Ovary (tissue), 3 donors: ENCODE measurements around the gene SIX1.

Experiments
- EP300 ChIP-seq: sonication (generic); formaldehyde crosslinking; IDR thresholded peaks from one replicate; pipeline ENCODE4 v1.6.1; 2017; ENCODE audit warnings: antibody characterized with exemption
- TF ChIP-seq, protein P1 (sequence below), 3 donors: fragments of 450-650 bp in 2 of 3; fragments of 200-600 bp in 1 of 3; IDR thresholded peaks; one replicate each; pipeline versions ENCODE4 v1.5.1 to v1.8.0; 2016 to 2022; ENCODE audit warnings: antibody characterized with exemption in 3 of 3, mild to moderate bottlenecking in 1 of 3
- donor health status: DM: no; HTN: no; CAD: no.

DNA sequence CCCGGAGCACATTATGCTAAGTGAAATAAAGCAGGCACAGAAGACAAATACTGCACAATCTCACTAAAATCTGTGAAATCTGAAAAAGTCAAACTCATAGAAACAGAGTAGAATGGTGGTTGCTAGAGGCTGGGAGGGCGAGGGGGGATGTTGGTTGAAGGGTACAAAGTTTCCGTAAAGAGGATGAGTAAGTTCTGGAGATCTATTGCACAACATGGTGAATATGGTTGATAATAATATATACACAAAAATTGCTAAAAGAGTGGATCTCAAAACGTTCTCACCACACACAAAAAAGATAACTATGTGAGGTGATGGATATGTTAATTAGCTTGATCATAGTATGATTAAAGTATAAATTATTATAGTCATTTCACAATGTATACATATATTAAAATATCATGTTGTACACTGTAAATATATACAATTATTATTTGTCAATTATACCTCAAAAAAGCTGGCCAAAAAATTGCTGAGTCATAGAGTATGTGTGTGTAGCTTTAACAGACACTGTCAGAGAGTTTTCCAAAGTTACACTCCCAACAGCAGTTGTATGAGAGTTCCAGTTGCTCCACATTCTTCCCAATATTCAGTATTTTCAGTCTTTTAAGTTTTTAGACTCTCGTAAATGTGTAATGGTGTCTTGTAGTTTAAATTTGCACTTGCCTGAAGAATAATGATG is 19.3 kb upstream of the SIX1 start:
- TF ChIP-seq, protein P1, sequence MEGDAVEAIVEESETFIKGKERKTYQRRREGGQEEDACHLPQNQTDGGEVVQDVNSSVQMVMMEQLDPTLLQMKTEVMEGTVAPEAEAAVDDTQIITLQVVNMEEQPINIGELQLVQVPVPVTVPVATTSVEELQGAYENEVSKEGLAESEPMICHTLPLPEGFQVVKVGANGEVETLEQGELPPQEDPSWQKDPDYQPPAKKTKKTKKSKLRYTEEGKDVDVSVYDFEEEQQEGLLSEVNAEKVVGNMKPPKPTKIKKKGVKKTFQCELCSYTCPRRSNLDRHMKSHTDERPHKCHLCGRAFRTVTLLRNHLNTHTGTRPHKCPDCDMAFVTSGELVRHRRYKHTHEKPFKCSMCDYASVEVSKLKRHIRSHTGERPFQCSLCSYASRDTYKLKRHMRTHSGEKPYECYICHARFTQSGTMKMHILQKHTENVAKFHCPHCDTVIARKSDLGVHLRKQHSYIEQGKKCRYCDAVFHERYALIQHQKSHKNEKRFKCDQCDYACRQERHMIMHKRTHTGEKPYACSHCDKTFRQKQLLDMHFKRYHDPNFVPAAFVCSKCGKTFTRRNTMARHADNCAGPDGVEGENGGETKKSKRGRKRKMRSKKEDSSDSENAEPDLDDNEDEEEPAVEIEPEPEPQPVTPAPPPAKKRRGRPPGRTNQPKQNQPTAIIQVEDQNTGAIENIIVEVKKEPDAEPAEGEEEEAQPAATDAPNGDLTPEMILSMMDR (IDR thresholded peaks at IDR 0.05): no peak
- no peak for TF ChIP-seq EP300
